Calu3 (cell line): Measurements from ENCODE around the gene CCDC141. TPM values are rescaled to one million over a fixed set of nuclear protein-coding genes. Genes with fewer than 3 reads are reported as not detected.

Source experiments
- BruUV-seq: library from RNA; stranded (reverse); fragments of 400-500 nt; replicated peaks from 2 replicates; lab custom pipeline; 2021; lab: Mats Ljungman, UMichigan
- CTCF ChIA-PET: fragments of 300-600 bp; sonication (Branson Sonifier 250); formaldehyde crosslinking; loops from one replicate; lab custom pipeline; 2022; ENCODE audit warnings: antibody characterized with exemption; lab: Charles Lee
- DNase-seq: peaks from one replicate; pipeline ENCODE4 v3.0.0; 2022
- H3K27ac Mint-ChIP-seq: one replicate; pipeline ENCODE4 v1.8.0; 2022; ENCODE audit warnings: mixed read lengths; ENCODE audit not compliant: unreplicated experiment
- H3K27me3 Mint-ChIP-seq: one replicate; pipeline ENCODE4 v1.8.0; 2022; ENCODE audit warnings: mixed read lengths; ENCODE audit not compliant: unreplicated experiment
- H3K36me3 Mint-ChIP-seq: one replicate; pipeline ENCODE4 v1.8.0; 2022; ENCODE audit warnings: mild to moderate bottlenecking, moderate library complexity, mixed read lengths; ENCODE audit not compliant: insufficient read depth, unreplicated experiment
- H3K4me1 Mint-ChIP-seq: one replicate; pipeline ENCODE4 v1.8.0; 2022; ENCODE audit warnings: mild to moderate bottlenecking, low read depth, mixed read lengths; ENCODE audit not compliant: unreplicated experiment
- H3K4me3 Mint-ChIP-seq: one replicate; pipeline ENCODE4 v1.8.0; 2022; ENCODE audit warnings: mild to moderate bottlenecking, low read depth, moderate library complexity, mixed read lengths; ENCODE audit not compliant: unreplicated experiment
- H3K9me3 Mint-ChIP-seq: one replicate; pipeline ENCODE4 v1.8.0; 2022; ENCODE audit warnings: low read depth, mixed read lengths; ENCODE audit not compliant: unreplicated experiment
- intact Hi-C: fragments of 100-400 bp; cut with micrococcal nuclease; formaldehyde crosslinking; loops from one replicate; pipeline ENCODE4 v1.10.0; 2022; ENCODE audit not compliant: unreplicated experiment
- total RNA-seq: library from RNA; stranded (reverse); gene quantifications from 2 replicates; pipeline ENCODE4 v1.2.3, GENCODE V29; 2022
- TF ChIP-seq, protein P1 (sequence below): fragments of 200-600 bp; IDR thresholded peaks from one replicate; pipeline ENCODE4 v1.8.0; 2022; ENCODE audit warnings: antibody characterized with exemption; ENCODE audit not compliant: unreplicated experiment

Gene CCDC141
- total RNA-seq, 1 experiment from 2014 or later = 0.07 TPM

DNA sequence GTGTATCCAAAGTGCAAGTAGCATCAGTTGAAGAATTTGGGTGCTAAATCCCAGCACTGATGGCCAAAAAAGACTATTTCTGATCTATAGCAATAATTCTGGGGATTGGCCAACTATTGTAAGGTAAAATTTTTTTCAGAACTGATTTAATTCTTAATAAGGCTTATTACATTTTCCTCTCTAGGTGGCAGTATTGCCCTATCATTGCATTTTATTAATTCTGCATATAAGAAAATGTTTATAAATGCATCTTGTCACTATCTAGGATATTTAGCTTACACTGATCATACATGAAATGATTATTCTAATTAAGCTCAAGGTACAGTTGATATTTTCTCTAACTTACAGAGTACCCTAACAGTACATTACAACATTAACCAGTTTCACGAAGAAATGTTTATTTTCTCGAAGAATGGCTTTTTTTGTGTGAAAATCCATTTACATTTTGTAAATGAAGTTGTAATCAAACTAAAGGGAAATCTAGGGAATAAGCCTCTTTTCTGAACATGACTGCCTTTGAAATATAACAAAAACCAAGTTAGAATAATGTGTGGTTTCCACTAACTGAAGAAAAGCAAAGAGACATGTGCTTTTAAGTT, 253.8 kb downstream of the CCDC141 start:
- Mint-ChIP-seq H3K4me3 (no peak overlapping the region), H3K4me1 (no peaks in the 10 kb centered on the region), H3K27me3 (no peaks in the 10 kb centered on the region), H3K36me3 (no peaks in the 10 kb centered on the region), H3K27ac (no peak overlapping the region), H3K9me3 (no peaks in the 10 kb centered on the region)
- intact Hi-C loops = loop anchor here (1.0 to 5.0 kb wide), 4 partner anchors 118 to 955 kb away; no protein-coding TSS in a partner anchor
- DNase-seq = no peak
- CTCF ChIA-PET = interaction anchor here (1.1 kb wide), 1 partner anchor 117 kb away, joined by 3 read pairs; no protein-coding TSS in a partner anchor
- BruUV-seq = no TSS peak
- TF ChIP-seq, protein P1, sequence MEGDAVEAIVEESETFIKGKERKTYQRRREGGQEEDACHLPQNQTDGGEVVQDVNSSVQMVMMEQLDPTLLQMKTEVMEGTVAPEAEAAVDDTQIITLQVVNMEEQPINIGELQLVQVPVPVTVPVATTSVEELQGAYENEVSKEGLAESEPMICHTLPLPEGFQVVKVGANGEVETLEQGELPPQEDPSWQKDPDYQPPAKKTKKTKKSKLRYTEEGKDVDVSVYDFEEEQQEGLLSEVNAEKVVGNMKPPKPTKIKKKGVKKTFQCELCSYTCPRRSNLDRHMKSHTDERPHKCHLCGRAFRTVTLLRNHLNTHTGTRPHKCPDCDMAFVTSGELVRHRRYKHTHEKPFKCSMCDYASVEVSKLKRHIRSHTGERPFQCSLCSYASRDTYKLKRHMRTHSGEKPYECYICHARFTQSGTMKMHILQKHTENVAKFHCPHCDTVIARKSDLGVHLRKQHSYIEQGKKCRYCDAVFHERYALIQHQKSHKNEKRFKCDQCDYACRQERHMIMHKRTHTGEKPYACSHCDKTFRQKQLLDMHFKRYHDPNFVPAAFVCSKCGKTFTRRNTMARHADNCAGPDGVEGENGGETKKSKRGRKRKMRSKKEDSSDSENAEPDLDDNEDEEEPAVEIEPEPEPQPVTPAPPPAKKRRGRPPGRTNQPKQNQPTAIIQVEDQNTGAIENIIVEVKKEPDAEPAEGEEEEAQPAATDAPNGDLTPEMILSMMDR = peak; percentile 53

DNA sequence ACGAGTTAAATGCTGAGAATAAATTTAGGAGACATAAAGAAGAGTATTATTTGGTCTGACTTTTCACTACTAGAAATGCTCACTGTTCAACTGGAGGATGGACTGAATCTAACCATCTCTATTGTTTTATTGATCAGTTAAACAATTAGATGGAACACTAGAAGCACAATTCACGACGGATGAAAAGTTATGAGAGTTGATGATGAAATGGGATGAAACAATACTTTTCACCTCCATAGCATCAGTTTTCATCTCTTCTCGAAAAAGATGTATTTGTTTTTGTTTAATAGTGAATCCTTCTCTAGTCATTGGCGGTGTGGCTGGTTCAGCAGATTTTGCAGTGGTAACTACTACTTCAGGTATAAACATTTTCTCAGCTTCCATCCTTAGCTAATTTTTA, 262.0 kb downstream of the CCDC141 start:
- BruUV-seq = no TSS peak
- Mint-ChIP-seq H3K9me3 (no peaks in the 10 kb centered on the region), H3K4me1 (no peaks in the 10 kb centered on the region), H3K27me3 (no peaks in the 10 kb centered on the region), H3K36me3 (no peaks in the 10 kb centered on the region), H3K27ac (no peak overlapping the region), H3K4me3 (no peak overlapping the region)
- CTCF ChIA-PET = no interaction called here
- DNase-seq = no peak
- TF ChIP-seq, protein P1 = no peak
- intact Hi-C loops = no loop called here

DNA sequence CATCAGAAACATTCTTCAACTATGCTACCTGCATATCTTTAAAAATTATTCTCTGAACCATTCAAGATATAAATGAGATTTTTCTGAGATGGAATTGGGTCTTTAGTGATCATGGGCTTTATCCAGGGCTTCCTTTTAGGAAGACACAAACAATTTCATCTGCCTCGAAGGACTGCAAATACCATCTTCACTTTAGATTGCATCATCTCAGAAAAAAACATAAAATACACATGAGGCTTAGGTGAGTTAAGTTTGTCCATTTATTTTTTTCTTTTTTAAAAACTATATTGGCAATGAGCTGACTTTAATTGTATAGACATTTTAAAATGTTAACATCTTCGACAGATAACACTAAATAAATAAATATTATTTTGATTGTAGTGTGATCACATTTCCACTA, 262.8 kb downstream of the CCDC141 start:
- BruUV-seq = no TSS peak
- no peaks in the 10 kb centered on the region for H3K9me3 Mint-ChIP-seq
- H3K27ac Mint-ChIP-seq = no peak overlapping the region
- TF ChIP-seq, protein P1 = no peak
- no peaks in the 10 kb centered on the region for H3K36me3 Mint-ChIP-seq
- no peak for DNase-seq
- intact Hi-C loops = no loop called here
- CTCF ChIA-PET = no interaction called here
- no peaks in the 10 kb centered on the region for H3K4me1 Mint-ChIP-seq
- H3K4me3 Mint-ChIP-seq = no peak overlapping the region
- H3K27me3 Mint-ChIP-seq = no peaks in the 10 kb centered on the region

DNA sequence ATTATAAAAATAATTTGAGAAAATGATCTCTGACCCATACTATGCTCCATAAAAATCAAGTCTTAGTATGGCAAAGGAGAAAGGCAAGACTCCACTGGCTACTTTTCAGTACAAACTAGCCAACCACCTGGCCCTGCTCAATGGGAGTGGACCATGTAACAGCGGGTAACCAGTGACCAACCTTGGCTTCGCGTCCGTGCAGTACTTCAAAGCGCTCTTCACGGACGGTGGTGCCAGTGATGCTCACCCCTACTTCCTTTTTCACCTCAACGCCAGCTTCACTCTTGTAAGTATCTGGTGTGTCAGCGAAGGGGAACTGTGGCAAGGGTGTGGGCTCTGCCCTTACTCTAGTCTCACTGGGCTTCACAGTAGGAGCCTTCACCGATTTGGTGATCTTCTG, 266.0 kb downstream of the CCDC141 start:
- no TSS peak for BruUV-seq
- no peak overlapping the region for H3K27ac Mint-ChIP-seq

More for the DNA sequence above, 266.0 kb downstream of the CCDC141 start:
- DNase-seq = no peak
- TF ChIP-seq, protein P1 = no peak
- no peak overlapping the region for H3K4me3 Mint-ChIP-seq
- intact Hi-C loops = no loop called here
- H3K27me3 Mint-ChIP-seq = no peaks in the 10 kb centered on the region
- no peaks in the 10 kb centered on the region for H3K9me3 Mint-ChIP-seq
- no peaks in the 10 kb centered on the region for H3K36me3 Mint-ChIP-seq
- no peaks in the 10 kb centered on the region for H3K4me1 Mint-ChIP-seq
- CTCF ChIA-PET = no interaction called here
